ENCODE results near the gene AKAP1.
"Not testable (repeated sequence)": the region's sequence is repeated elsewhere in the genome, so short reads cannot be mapped to it uniquely, and the experiment has no call there.

AKAP1 gene

DNA sequence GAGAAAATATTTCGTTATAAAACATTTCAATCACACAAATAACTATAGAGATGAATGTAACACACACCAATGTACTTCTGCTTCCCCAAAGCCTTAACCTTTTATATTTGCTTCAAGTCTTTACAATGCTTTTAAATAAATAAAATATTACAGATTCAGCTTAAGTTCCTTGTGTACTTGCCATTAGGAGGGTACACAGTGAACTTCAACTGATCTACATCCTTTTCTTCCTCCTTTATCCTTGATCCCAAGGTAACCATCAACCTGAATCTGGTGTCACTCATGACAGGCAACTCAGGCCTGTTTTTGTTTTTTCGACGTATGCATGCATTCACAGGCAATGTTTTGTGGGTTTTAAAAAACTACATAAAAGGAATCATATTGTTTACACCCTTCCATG, 9.3 kb upstream of the AKAP1 start:
- no peak for DNase-seq

DNA sequence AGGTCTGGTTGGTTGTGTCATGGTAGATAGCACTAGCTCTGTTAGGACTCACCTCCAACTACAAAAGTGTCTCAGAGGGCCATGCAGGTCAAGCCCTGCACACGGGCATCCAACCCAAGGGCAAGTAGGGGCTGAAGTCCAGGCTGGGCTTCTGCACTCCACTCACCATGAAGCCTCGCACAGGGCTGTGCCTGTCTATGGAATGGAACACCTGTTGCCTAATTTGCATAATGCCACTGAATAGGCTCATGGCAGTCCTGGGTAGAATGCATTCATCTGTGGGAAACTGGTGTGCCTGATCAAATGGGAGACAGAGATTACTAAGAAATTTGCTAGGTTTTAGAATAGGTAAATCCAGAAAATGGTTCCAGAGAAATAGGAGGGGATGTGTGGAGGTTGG, 8.0 kb upstream of the AKAP1 start:
- no peak for DNase-seq

DNA sequence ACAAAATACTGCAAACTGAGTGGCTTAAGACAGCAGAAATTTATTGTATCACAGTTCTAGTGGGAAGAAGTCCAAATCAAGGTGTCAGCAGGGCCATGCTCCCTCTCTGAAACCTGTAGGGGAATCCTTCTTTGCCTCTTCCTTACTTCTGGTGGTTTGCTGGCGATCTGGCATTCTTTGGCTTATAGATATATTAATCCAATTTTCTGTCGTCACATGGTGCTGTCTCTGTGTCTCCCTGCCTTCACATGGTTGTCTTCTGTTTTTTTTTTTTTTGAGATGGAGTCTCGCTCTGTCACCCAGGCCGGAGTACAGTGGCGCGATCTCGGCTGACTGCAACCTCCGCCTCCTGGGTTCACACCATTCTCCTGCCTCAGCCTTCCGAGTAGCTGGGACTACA, 6.8 kb upstream of the AKAP1 start:
- no peak for DNase-seq

DNA sequence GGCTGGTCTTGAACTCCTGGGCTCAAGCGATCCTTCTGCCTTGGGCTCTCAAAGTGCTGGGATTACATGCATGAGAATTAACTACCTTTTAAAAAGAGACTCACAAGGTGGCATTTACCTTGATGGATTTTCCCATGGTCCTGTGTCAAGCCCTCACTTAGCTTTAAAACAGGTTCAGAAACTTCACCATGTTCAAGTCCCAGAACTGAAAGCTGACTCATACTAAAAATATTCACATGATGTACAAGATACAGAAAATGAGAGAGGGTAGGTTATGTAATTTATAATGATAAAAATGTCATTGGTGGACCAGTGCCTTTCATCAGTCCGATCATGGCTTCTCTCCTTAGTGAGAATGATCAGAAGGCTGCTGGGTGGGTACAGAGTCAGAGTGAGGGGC, 4.3 kb upstream of the AKAP1 start:
- no peak for DNase-seq

DNA sequence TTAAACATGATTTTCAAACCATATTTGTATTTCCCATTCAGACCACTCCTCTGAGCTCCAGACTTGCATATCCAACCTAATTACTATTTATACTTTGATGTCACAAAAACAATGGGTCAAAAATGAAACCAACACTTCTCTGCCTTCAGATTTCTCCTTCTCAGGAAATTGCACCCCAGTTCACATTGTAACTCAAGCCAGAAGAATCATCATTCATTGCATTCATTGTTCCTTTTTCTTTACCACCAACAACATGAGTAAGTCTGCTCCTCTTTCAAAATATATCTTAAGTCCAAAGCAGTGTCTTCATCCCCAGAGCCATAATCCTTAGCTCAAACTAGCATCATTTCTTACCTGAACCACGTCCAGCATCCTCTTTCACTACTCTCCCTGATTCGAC, 2.6 kb upstream of the AKAP1 start:
- DNase-seq = no peak

DNA sequence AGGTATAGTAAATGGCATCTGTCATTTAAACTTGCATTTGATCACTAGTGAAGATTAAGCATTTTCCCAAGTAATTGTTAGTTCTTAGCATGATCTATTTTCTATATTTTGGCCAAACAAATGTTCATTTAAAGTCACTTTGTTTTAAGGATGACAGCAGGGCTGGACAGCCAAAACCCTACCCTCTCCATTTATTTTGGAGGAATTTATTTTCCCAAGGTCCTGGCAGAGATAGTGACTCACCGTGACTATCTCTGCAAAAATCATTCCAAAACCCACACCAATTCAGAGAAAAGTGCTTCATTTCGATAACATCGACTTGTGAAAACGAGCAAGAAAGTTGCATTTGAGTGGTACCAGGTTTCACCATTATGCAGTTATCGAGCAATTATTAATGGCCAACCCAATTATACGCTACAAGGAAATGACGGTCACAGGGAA, 665 bp upstream of the AKAP1 start:
- no peak for DNase-seq

DNA sequence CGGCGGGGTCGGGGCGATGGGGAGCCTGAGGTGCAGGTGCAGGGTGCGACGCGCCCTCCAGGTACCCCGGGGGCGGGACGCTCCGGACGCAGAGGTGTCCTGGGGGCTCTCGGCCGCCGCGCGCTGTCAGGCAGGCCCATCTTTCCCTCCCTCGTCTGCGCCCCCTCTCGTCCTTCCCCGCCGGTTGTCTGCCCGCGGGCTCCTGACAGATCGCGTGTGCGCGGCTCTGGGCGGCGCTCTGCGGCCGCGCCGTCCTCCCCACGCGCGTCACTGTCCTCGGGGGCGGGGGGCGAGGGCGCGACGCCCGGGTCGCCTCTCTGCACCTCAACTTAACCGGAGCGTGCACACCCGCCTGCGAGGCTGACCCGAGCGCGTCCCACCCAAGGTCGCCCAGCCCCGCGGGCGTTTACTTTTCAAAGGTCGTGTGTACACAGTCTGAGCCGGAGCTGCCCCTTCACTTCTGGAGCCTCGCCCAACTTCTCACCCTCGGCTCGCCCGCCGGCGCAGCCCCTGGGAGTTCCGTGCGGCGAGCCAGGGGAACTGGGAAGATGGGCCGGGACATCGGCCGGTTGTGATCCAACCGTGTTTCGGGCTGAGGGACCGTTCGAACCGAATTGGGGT, 512 bp downstream of the AKAP1 start:
- DNase-seq = peak in 35 of 51 donors; percentile 39 to 79 (median 62)

DNA sequence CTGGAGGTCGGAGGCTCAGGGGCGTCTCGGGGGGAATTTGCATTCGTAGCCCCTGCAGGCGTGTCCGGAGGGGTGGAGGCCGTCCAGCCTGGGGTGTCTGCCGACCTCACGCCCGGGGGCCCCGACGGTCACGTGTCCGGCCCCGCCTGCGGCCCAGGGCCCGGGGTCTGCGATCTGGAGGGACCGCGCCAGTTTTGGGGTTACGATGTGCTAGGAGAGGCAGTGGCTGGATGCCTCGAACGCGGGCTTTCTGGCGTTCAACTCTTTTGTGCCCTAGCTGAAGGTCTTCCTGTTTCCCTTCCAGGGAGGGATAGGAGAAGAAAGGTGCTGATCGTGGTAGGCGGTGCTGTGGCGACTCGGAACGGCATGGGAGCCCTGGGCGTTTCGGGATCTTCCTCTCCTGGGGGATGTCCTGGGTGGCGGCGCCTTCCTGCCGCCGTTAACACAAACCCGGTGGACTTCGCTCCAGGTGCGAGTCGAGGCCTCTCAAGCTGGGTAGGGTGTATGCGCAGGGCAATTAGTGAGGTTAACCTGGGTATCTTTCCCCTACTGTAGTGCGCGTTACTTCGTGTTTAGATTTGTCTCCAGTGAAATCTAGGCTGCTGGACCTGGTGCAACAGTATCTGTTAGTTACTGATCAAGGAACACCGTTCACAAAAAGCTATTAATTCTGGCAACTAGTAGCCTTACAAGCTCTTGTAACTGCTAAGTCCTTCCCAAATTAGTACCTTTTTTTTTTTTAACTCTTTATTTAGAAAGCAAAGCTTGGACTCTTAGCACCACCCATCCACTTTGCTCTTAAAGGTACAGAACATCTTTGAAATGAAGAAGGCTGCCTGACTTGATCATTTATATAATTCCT, 1.3 kb downstream of the AKAP1 start:
- DNase-seq = peak in 19 of 51 donors; percentile 8 to 64 (median 47)

DNA sequence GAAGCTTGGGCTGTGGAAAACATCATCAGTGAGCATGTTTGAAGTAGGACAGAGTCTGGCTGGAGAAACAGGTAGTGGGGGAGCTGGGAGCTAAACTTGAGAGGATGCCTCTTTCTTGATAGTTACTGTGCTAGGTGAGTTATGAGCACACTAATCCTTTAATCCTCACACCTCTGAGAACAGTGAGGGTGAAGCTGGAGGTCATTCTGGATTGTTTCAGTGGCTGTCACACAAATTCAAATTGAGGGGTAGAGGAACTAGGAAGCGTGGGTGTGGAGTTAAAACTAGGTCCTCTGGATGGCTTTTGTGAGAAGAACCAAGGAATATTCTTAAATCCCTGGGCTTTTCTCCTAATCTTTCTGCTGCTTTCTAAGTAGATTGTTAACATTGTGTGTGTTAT, 3.3 kb downstream of the AKAP1 start:
- no peak for DNase-seq

DNA sequence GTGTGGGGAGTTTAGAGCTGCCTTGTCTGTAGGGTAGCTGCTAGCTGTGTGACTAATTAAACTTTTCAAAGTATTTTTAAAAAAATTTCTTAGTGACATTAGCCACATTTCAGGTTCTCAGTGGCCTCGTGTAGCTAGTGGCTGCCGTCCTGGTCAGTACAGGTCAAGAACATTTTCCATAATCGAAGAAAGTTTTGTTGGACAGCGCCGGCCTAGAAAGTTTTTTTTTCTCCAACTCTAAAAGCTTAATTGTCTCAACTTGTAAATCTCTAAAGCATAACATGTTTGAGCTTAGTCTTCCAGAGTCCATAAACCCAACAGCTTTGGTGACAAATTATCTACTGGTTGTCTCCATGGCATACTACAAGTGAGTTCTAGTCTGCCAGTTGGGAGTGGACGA, 4.3 kb downstream of the AKAP1 start:
- DNase-seq = no peak

DNA sequence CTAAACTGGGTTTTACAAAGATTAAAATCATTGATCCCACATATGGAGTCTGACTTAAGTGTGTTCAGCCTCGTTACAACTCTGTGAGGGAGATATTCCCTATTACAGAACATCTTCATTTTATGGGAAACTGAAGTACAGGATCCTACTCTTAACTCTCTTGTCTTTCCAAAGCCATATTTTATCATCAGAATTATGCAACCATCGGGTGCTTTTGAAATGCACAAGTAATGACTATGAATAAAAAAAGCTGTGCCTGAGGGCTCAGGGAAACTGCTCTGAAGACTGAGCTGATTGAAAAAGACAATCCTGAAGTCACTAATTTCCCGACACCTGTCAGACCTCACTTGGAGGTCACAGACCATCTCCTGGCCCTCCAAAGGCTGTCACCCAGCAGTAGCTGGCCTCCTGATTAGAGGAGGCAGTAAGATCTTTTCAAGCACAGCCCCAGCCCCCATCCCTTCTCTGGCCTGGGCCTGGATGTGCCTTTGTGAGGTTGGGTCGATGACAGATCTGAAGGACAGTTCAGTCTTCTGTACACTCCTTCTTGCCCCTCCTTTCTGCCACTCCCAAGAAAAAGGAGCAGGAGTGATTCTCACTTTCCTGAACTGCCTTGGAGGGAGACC, 5.6 kb downstream of the AKAP1 start:
- no peak for DNase-seq

DNA sequence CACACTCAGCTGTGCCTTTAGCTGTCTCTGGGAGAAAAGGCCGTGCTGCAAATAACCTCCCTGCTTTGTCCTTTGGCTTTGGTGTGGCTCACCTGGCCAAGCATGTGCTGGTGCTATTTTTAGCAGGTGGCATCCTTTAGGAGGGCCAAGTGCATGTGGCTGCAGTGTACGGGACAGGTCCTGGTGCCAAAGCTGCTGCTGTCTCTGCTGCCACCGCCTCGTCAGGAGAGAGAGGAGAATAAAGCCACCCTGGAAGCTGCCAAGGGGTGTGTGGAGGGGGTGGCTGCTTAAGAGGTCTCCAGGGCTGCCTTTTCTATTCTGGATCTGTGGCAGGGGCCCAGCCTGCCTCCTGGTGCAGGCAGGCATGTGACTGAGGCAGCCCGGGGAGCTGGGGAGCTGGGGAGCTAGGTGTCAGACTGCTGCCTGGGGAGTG, 6.2 kb downstream of the AKAP1 start:
- peak in 30 of 51 donors; percentile 24 to 72 (median 43) for DNase-seq

DNA sequence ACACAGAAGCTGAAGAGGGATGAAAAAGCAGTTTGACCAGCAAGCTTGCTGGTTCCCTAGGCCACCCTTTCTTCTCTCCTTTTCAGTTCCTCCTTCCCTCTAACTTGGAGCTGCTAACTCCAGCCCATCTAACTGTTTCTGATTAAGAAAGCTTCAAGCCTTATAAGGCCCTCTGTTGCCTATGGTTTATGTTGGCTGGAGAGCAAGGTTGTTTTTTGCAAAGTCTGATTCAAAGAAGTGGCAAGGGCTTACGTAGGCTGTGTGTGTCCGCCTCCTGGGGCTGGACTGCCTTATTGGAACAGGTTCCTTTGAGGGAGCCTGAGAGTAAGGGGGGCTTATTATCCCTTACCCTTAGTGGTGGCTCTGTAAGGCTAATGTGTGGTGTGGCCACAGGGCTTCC, 7.1 kb downstream of the AKAP1 start:
- no peak for DNase-seq

DNA sequence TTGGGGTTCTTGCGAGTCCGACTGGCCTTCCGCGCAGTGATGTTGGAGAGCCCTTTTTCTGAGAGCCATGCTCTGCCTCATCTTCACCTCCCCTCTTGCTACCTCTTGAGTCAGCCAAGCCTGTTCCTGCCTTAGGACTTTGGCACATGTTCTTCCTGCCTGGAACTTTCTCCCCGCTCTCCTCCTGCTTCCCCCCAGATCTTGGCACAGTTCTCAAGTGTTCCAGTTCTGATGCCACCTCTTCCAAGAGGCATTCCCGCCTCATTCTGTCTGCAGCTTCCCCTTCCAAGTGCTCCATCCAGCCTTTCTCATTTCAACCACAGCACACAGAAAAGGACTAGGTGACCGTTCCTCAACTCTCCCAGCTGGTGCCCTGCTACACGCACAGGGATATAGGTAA, 7.7 kb downstream of the AKAP1 start:
- peak in 13 of 51 donors; percentile 9 to 48 (median 26) for DNase-seq

DNA sequence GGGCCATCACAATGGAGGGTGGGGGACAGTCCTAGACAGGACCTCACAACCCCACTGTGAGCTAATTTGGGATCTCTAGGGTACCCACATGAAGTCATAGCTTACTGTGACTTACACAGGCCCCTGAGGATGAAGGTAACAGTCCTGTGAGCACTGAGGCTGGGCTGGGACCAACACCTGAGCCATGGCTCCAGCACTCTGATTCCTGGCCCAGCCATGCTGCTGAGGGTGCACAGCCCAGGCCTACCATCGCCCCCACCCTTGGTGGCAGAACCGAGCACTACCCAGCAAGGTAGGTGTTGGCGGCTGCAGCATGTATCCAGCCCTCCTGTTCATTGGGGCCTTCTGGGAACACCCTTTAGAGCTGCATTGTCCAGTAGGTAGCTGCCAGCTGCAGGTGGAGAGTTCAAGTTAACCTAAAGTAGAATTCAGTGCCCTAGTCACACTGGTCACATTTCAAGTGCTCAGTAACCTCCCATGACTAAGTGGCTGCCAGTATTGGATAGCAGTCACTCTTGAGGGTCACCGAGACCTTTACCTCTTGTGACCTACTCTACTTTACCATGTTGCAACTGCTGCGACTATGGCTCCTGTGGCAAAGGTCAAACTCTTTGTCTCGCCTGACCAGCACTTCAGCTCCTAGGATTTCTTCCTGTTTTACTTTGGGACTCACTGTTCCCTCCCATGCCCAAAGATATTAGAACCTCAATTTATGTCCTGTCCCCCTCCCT, 11.6 kb downstream of the AKAP1 start:
- DNase-seq = no peak

DNA sequence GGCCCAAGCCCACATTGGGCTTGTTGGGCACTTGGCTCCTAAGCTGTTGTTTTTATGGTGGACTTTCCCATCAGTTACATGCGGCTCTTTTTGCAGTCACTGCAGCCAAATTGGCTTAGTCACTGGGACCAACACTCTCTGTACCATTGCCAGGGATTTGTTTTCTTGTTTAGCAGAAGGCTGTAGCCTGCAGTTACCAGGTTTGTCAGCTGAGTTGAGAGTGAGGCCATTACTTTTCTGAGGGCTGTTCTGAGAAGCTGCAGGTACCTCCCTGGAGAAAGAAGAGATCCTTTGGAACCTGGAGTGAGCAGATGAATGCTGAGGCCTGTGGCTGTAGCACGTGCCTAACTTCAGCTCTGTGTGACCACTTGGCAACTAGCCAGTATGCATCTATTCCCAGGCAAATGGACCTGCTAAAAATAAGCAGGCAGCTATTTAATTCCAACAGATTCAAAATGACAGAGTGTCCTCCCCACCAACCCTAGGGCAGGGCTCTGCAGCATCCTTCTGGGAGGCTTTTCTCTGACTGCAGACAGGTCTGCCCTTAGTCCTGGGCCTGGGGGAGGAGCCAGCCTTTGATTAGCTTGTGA, 12.9 kb downstream of the AKAP1 start:
- DNase-seq = peak in 15 of 51 donors; percentile 10 to 65 (median 42)

DNA sequence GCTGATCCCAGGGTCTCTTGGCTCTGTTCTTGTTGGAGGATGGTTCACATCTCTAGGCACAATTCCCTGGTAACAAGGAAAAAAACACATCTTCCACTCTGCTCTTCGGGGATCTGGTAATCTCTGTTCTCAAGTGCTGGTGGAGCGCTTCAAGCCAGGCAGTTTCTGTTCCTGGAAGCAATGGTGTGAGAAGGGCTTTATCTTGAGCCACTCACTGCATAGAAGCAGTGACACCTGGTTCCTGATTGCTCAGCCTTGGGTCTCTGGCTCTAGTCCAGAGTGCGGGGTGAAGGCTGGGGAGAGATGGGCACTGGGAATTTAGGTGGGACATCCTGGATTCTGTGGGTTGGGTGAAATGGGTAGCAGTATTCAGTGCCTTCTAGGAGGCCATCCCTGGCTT, 14.1 kb downstream of the AKAP1 start:
- no peak for DNase-seq

DNA sequence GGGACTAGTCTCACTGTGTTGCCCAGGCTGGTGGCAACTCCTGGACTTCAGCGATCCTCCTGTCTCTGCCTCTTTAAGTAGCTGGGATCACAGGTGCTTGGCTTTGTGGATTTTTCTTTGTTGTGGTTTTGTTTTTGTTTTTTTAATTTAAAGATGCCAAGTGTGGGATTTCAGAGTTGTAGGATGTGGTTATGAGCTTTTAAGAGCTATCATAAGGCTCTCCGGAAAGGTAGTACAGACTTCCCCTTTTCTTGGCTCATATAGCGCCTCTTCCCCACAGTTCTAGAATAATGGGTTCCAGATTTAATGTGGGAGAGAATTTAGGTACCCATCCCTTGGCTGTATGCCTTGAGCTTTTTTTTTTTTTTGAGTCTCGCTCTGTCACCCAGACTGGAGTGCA, 17.1 kb downstream of the AKAP1 start:
- DNase-seq = no peak

DNA sequence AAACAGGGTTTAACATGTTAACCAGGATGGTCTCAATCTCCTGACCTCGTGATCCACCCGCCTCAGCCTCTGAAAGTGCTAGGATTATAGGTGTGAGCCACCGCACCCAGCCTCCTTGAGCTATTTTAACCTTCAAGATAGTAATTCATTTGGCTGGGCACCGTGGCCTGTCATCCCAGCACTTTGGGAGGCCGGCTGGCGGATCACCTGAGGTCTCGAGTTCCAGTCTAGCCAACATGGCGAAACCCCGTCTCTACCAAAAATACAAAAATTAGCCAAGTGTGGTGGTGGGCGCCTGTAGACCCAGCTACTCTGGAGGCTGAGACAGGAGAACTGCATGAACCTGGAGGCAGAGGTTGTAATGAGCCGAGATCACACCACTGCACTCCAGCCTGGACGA, 17.6 kb downstream of the AKAP1 start:
- DNase-seq = not testable (repeated sequence)

DNA sequence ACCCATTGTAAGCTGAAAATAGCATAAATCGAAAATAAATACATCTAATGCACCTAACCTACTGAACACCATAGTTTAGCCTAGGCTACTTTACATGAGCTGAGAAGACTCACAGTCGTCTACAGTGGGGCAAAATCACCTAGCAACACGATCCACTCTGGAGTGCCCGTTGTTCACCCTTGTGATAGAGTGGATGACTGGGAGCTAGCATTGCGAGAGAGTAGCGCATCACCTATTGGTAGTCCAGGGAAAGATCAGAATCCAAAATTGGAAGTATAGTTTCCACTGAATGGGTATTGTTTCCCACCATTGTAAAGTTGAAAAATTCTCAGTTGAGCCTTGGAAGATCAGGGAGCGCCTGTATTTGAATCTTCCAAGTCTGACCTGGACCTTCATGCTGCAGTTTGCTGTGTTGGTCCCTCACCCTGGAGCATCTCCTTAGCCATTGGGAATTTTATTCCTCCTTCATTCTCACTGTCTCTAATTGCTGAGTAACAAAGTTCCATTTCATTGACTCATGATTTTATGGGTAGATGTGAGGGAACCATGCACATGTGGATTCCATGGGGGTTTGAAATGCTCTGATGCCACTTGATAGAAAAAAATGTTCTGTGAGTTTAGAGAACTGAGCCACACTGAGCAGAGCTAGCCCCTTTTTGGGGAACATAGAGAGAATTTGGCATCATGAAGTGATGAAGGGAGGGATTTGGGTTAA, 19.6 kb downstream of the AKAP1 start:
- DNase-seq = no peak

DNA sequence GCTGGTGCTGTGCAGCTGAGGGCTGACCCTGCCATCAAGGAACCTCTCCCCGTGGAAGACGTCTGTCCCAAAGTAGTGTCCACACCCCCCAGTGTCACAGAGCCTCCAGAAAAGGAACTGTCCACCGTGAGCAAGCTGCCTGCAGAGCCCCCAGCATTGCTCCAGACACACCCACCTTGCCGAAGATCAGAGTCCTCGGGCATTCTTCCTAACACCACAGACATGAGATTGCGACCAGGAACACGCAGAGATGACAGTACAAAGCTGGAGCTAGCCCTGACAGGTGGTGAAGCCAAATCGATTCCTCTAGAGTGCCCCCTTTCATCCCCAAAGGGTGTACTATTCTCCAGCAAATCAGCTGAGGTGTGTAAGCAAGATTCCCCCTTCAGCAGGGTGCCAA, 20.5 kb downstream of the AKAP1 start:
- DNase-seq = no peak
